HG03025 (cell line): ENCODE results near the gene HACL1.
A peak's percentile ranks its signal among the peaks of the same experiment; 100 is the strongest.
"Not testable (repeated sequence)": the region's sequence is repeated elsewhere in the genome, so short reads cannot be mapped to it uniquely, and the experiment has no call there.

ENCODE experiments used
- ATAC-seq: cut with Tn5 transposase; IDR thresholded peaks from one replicate; pipeline ENCODE4 v1.9.1; 2021; ENCODE audit warnings: mild to moderate bottlenecking, moderate library complexity; ENCODE audit not compliant: unreplicated experiment, low FRiP score

HACL1 gene

GRCh38 chr3:15630646-15631350, 29.4 kb upstream of the HACL1 start:
- ATAC-seq, result no peak

GRCh38 chr3:15629860-15630597, 28.7 kb upstream of the HACL1 start:
- ATAC-seq, result peak; percentile 94

GRCh38 chr3:15628967-15629366, 27.6 kb upstream of the HACL1 start:
- ATAC-seq, result no peak

GRCh38 chr3:15623535-15624440, 22.4 kb upstream of the HACL1 start:
- no peak for ATAC-seq

- ATAC-seq, result not testable (repeated sequence)
These were observed 18.5 kb upstream of the HACL1 start for GRCh38 chr3:15619659-15620464.

GRCh38 chr3:15616053-15616452, 14.7 kb upstream of the HACL1 start:
- no peak for ATAC-seq

- ATAC-seq, result no peak
These were observed 13.6 kb upstream of the HACL1 start for GRCh38 chr3:15614958-15615357.

GRCh38 chr3:15612001-15612400, 10.6 kb upstream of the HACL1 start:
- ATAC-seq, result no peak

- no peak for ATAC-seq
These were observed 9.6 kb upstream of the HACL1 start for GRCh38 chr3:15611018-15611417.

GRCh38 chr3:15610082-15610759, 8.9 kb upstream of the HACL1 start:
- ATAC-seq, result no peak

- ATAC-seq, result no peak
These were observed 5.1 kb upstream of the HACL1 start for GRCh38 chr3:15606434-15606891.

GRCh38 chr3:15604584-15604983, 3.2 kb upstream of the HACL1 start:
- ATAC-seq, result not testable (repeated sequence)

- not testable (repeated sequence) for ATAC-seq
These were observed 1.4 kb upstream of the HACL1 start for GRCh38 chr3:15602816-15603215.

- peak; percentile 11 for ATAC-seq
These were observed 772 bp upstream of the HACL1 start for GRCh38 chr3:15602146-15602536.

- peak; percentile 5 for ATAC-seq
These were observed 347 bp downstream of the HACL1 start for GRCh38 chr3:15601046-15601398.

- no peak for ATAC-seq
These were observed 5.4 kb downstream of the HACL1 start for GRCh38 chr3:15595955-15596354.

- ATAC-seq, result no peak
These were observed 8.4 kb downstream of the HACL1 start for GRCh38 chr3:15592968-15593367.

GRCh38 chr3:15591928-15592327, 9.4 kb downstream of the HACL1 start:
- no peak for ATAC-seq

- no peak for ATAC-seq
These were observed 10.1 kb downstream of the HACL1 start for GRCh38 chr3:15591242-15591641.
